ENCODE data around the gene SPTSSB. TPM values are rescaled to one million over a fixed set of nuclear protein-coding genes. Genes with fewer than 3 reads are reported as not detected.

Gene SPTSSB
- total RNA-seq, 1 experiment from 2014 or later, result 3.7 TPM

GRCh38 chr3:161369531-161369930 is 1.8 kb downstream of the SPTSSB start:
- Histone ChIP-seq H3K27me3 (ENCODE audit: control insufficient read depth, insufficient read depth, low read length) (peaks cover 16% of the 10 kb centered on the region), H3K4me3 (ENCODE audit: low read depth in 2 of 2, low read length in 2 of 2) (no peak overlapping the region), H3K27ac (ENCODE audit: low read length) (no peak overlapping the region), H3K36me3 (ENCODE audit: control insufficient read depth, insufficient read depth, low read length) (no peaks in the 10 kb centered on the region), H3K4me1 (ENCODE audit: control insufficient read depth, insufficient read depth, low read length) (no peaks in the 10 kb centered on the region; the same call in 1 of the 2 replicates), H3K9me3 (ENCODE audit: control insufficient read depth, insufficient read depth, low read depth, low read length) (no peaks in the 10 kb centered on the region)
- ATAC-seq (no peak), DNase-seq (ENCODE audit: low read depth, low spot score) (no peak)
- TF ChIP-seq CTCF (IDR thresholded peaks at IDR 0.05), result no peak
- TF ChIP-seq REST (IDR thresholded peaks at IDR 0.05; ENCODE audit: insufficient read depth in 1 of 2, low read depth in 2 of 2, low read length in 1 of 2), result no peak
- TF ChIP-seq TCF7L2 (IDR thresholded peaks at IDR 0.05; ENCODE audit: low read depth, low read length), result no peak
- TF ChIP-seq SIN3A (IDR thresholded peaks at IDR 0.05; ENCODE audit: borderline replicate concordance, insufficient read depth, low read depth, low read length), result no peak
- no peak for TF ChIP-seq POLR2AphosphoS5 (IDR thresholded peaks at IDR 0.05; ENCODE audit: low read depth, low read length)
- no TSS peak for BruUV-seq (replicated peaks)
- CTCF ChIA-PET, result no interaction called here
- in situ Hi-C loops (cut with HindIII; ENCODE audit: low pct_unique_long_range_greater_than_20kb, low sequenced_read_pairs) (no loop called here), intact Hi-C loops (cut with micrococcal nuclease; ENCODE audit: unreplicated experiment) (no loop called here)
- POLR2A ChIA-PET, result no interaction called here

GRCh38 chr3:161366094-161366493 is 5.2 kb downstream of the SPTSSB start:
- no peak for ATAC-seq
- CTCF ChIA-PET, result no interaction called here
- in situ Hi-C loops (cut with HindIII; ENCODE audit: low pct_unique_long_range_greater_than_20kb, low sequenced_read_pairs), result no loop called here

More at GRCh38 chr3:161366094-161366493, 5.2 kb downstream of the SPTSSB start:
- POLR2A ChIA-PET, result no interaction called here
- Histone ChIP-seq H3K27me3 (ENCODE audit: control insufficient read depth, insufficient read depth, low read length) (peaks cover 14% of the 10 kb centered on the region), H3K4me3 (ENCODE audit: low read depth in 2 of 2, low read length in 2 of 2) (no peak overlapping the region), H3K4me1 (ENCODE audit: control insufficient read depth, insufficient read depth, low read length) (no peaks in the 10 kb centered on the region; the same call in 1 of the 2 replicates), H3K36me3 (ENCODE audit: control insufficient read depth, insufficient read depth, low read length) (no peaks in the 10 kb centered on the region), H3K27ac (ENCODE audit: low read length) (no peak overlapping the region), H3K9me3 (ENCODE audit: control insufficient read depth, insufficient read depth, low read depth, low read length) (no peaks in the 10 kb centered on the region)
- no peak for DNase-seq (ENCODE audit: low read depth, low spot score)
- BruUV-seq (replicated peaks), result no TSS peak
- intact Hi-C loops (cut with micrococcal nuclease; ENCODE audit: unreplicated experiment), result no loop called here
- TF ChIP-seq CTCF (IDR thresholded peaks at IDR 0.05), result no peak
- TF ChIP-seq REST (IDR thresholded peaks at IDR 0.05; ENCODE audit: insufficient read depth in 1 of 2, low read depth in 2 of 2, low read length in 1 of 2), result no peak
- TF ChIP-seq TCF7L2 (IDR thresholded peaks at IDR 0.05; ENCODE audit: low read depth, low read length), result no peak
- TF ChIP-seq POLR2AphosphoS5 (IDR thresholded peaks at IDR 0.05; ENCODE audit: low read depth, low read length), result no peak
- no peak for TF ChIP-seq SIN3A (IDR thresholded peaks at IDR 0.05; ENCODE audit: borderline replicate concordance, insufficient read depth, low read depth, low read length)

Measured in Panc1 (cell line).